Spleen (tissue), 11 donors: ENCODE results near the gene POU2F1. TPM values are rescaled to one million over a fixed set of nuclear protein-coding genes. Genes with fewer than 3 reads are reported as not detected.

Source experiments
- DNase-seq: peaks from one replicate; pipeline ENCODE4 v3.0.0-alpha.2; 2020
- H3K27ac ChIP-seq, 8 donors: fragments of 200-600 bp; sonication (generic) in 7 of 8; 1 replicate in 4 of 8; 2 replicates in 4 of 8; pipeline versions ENCODE4 v1.5.0 to v1.8.0; 2016 to 2021; ENCODE audit warnings: inconsistent platforms in 4 of 8, mild to moderate bottlenecking in 4 of 8, moderate library complexity in 1 of 8
- H3K27me3 ChIP-seq, 7 donors: fragments of 200-600 bp; sonication (generic) in 6 of 7; replicated peaks in 1 of 7; 1 replicate in 4 of 7; 2 replicates in 3 of 7; pipeline versions ENCODE4 v1.5.0 to v1.8.0; 2016 to 2021; ENCODE audit warnings: inconsistent platforms in 3 of 7, mild to moderate bottlenecking in 1 of 7
- H3K36me3 ChIP-seq, 6 donors: fragments of 200-600 bp; sonication (generic) in 5 of 6; 1 replicate in 4 of 6; 2 replicates in 2 of 6; pipeline versions ENCODE4 v1.5.0 to v1.8.0; 2016 to 2021; ENCODE audit warnings: inconsistent platforms in 2 of 6
- H3K4me1 ChIP-seq, 6 donors: fragments of 200-600 bp; sonication (generic) in 5 of 6; 1 replicate in 3 of 6; 2 replicates in 3 of 6; pipeline versions ENCODE4 v1.5.0 to v1.8.0; 2016 to 2021; ENCODE audit warnings: inconsistent platforms in 3 of 6
- H3K4me3 ChIP-seq, 8 donors: fragments of 200-600 bp; sonication (generic) in 7 of 8; 1 replicate in 4 of 8; 2 replicates in 4 of 8; pipeline versions ENCODE4 v1.5.0 to v1.8.0; 2016 to 2021; ENCODE audit warnings: inconsistent platforms in 4 of 8, mild to moderate bottlenecking in 4 of 8, moderate library complexity in 2 of 8
- H3K9me3 ChIP-seq, 8 donors: fragments of 200-600 bp; sonication (generic) in 7 of 8; 1 replicate in 4 of 8; 2 replicates in 4 of 8; pipeline versions ENCODE4 v1.5.0 to v1.8.0; 2016 to 2021; ENCODE audit warnings: inconsistent platforms in 4 of 8
- POLR2A ChIP-seq, 3 donors: fragments of 450-650 bp; IDR thresholded peaks; one replicate each; pipeline ENCODE4 v1.5.1; 2017; ENCODE audit warnings: antibody characterized with exemption in 3 of 3, mild to moderate bottlenecking in 1 of 3
- POLR2AphosphoS5 ChIP-seq, 3 donors: sonication (generic); formaldehyde crosslinking; IDR thresholded peaks; one replicate each; pipeline ENCODE4 v1.5.1; 2017; ENCODE audit warnings: antibody characterized with exemption in 3 of 3
- WGBS, 5 donors: extraction: QIAGEN DNeasy Blood & Tissue Kit in 3 of 5; methylation state at CpG; one replicate each; pipeline versions ENCODE4 v1.1.5 to v1.1.7; 2013 to 2018; 5-methylcytosine and 5-hydroxymethylcytosine counted together
- intact Hi-C: fragments of 100-400 bp; cut with DNase I; formaldehyde crosslinking; loops from one replicate; pipeline ENCODE4 v1.15.0; 2023; ENCODE audit warnings: low total_unique reads
- polyA plus RNA-seq, 3 donors: library from polyadenylated mRNA; stranded (reverse); fragments of 200-250 nt; gene quantifications; one replicate each; pipeline ENCODE4 v1.2.1, GENCODE V29; 2013
- total RNA-seq, 7 donors: library from RNA; depleted of rRNA in 3 of 7; stranded (reverse); fragments of >200 nt in 3 of 7; fragmentation: NEBNext Ultra II Directional in 4 of 7; extraction: Animal tissue kit (Norgen Biotek cat#: 25700) in 4 of 7; gene quantifications; one replicate each; pipeline versions ENCODE4 v1.1.0 to v1.2.1, GENCODE V29; 2016 to 2021
- TF ChIP-seq, protein P1 (sequence below), 11 experiments: fragments of 200-600 bp in 7 of 11; fragments of 450-650 bp in 4 of 11; sonication (generic) in 4 of 11; IDR thresholded peaks in 8 of 11; conservative IDR thresholded peaks in 3 of 11; 1 replicate in 7 of 11; 2 replicates in 4 of 11; pipeline versions ENCODE4 v1.4.0 to v1.8.0; 2016 to 2021; ENCODE audit warnings: antibody characterized with exemption in 11 of 11, inconsistent platforms in 4 of 11, mild to moderate bottlenecking in 1 of 11
- donor health status: healthy with polysubstance abuse.
- donor health status: DM: no; HTN: no; CAD: no; lungs with moderate emphysema.
- donor health status: DM: no; HTN: no; CAD: no.
- donor health status: Bipolar disorder and iron deficiency.
- donor health status: healthy.
- donor health status: DM: no; HTN: no; CAD: no.
- donor health status: DM: yes; HTN: yes; CAD: no.

Gene POU2F1
- total and polyA plus RNA-seq, 10 donors, result 1.8 to 60.3 (median 27.4) TPM

DNA sequence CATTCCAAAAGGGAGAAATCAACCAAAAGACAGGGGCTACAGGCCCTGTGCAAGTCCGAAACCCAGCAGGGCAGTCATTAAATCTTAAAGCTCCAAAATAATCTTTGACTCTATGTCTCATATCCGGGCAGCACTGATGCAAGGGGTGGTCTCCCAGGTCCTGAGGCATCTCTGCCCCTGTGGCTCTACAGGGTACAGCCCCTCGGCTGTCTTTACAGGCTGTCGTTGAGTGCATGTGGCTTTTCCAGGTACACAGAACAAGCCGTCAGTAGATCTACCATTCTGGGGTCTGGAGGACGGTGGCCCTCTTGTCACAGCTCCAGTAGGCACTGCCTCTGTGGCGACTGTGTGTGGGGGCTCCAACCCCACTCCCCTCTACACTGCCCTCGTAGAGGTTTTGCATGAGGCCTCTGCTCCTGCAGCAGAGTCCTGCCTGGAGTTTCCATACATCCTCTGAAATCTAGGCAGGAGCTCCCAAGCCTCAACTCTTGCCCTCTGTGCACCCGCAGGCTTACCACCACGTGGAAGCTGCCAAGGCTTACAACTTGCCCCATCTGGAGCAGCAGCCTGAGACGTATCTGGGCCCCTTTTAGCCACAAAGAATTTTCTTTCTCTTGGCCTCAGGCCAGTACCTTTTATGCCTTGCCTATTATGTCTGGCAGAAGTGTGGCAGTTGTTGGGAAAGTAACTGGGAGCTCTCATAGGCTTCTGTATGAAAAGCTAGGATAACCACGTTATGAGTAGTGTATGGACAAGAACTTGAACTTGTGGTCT lies 52.5 kb downstream of the POU2F1 start:
- H3K4me1 ChIP-seq, result peaks cover 5 to 66% (median 24%) of the 10 kb centered on the region in 6 donors
- TF ChIP-seq, protein P1, sequence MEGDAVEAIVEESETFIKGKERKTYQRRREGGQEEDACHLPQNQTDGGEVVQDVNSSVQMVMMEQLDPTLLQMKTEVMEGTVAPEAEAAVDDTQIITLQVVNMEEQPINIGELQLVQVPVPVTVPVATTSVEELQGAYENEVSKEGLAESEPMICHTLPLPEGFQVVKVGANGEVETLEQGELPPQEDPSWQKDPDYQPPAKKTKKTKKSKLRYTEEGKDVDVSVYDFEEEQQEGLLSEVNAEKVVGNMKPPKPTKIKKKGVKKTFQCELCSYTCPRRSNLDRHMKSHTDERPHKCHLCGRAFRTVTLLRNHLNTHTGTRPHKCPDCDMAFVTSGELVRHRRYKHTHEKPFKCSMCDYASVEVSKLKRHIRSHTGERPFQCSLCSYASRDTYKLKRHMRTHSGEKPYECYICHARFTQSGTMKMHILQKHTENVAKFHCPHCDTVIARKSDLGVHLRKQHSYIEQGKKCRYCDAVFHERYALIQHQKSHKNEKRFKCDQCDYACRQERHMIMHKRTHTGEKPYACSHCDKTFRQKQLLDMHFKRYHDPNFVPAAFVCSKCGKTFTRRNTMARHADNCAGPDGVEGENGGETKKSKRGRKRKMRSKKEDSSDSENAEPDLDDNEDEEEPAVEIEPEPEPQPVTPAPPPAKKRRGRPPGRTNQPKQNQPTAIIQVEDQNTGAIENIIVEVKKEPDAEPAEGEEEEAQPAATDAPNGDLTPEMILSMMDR (IDR thresholded peaks at IDR 0.05 in 8 of 11, conservative IDR thresholded peaks at IDR 0.05 in 3 of 11), result no peak
- TF ChIP-seq POLR2AphosphoS5 (IDR thresholded peaks at IDR 0.05), result no peak
- TF ChIP-seq POLR2A (IDR thresholded peaks at IDR 0.05), result no peak
- no peak overlapping the region for H3K27ac ChIP-seq
- intact Hi-C loops, result no loop called here
- no peak overlapping the region for H3K4me3 ChIP-seq
- no peaks in the 10 kb centered on the region for H3K36me3 ChIP-seq
- no peaks in the 10 kb centered on the region for H3K9me3 ChIP-seq
- H3K27me3 ChIP-seq, result no peaks in the 10 kb centered on the region
- no peak for DNase-seq
- WGBS, 5 donors, result 64 to 76% (median 67%) methylated on average over 9 to 12 of the region's 12 CpGs

DNA sequence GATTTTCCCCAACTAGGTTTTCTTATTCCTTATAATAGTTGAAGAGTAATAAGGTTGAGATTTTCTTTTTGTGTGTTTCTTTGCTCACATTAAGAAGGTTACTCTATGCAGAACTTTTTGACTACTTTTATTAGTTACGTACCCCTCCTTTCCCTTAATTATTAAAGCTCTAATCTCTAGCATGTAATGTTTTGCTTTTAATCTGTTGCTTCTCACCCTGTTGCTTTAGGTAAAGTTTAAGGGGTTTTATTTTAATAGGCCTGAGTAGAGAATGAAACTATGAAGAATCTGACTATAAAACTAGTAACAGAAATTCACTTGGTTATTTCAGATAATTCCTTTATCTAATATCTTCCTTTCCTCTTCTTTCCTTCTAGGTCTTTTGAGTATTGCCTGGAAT lies 53.4 kb downstream of the POU2F1 start:
- Histone ChIP-seq H3K4me3 (no peak overlapping the region), H3K4me1 (peaks cover 4 to 59% (median 19%) of the 10 kb centered on the region in 6 donors), H3K36me3 (no peaks in the 10 kb centered on the region), H3K9me3 (no peaks in the 10 kb centered on the region), H3K27me3 (no peaks in the 10 kb centered on the region), H3K27ac (no peak overlapping the region)
- TF ChIP-seq, protein P1 (IDR thresholded peaks at IDR 0.05 in 8 of 11, conservative IDR thresholded peaks at IDR 0.05 in 3 of 11), result no peak
- no peak for TF ChIP-seq POLR2AphosphoS5 (IDR thresholded peaks at IDR 0.05)
- WGBS, 5 donors, result 92 to 100% (median 93%) methylated on average over 1 of the region's 1 CpG
- DNase-seq, result no peak
- intact Hi-C loops, result no loop called here

DNA sequence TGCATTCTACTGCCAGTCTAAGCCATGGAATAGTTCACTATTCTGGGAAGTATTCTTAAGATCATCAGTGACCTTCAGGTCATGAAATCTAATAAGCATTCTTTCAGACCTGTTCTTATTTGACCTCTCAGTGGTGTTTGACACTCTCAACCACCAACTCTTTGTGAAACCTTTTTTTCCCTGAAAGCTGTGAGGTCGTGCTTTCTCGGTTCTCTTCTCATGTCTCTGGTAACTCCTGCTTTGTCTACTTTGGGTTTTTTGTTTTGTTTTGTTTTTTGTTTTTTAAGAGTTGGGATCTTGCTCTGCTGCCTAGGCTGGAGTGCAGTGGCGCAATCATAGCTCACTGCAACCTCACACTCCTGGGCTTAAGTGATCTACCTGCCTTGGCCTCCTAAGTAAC lies 56.3 kb downstream of the POU2F1 start:
- 76 to 85% (median 82%) methylated on average over 3 of the region's 3 CpGs for WGBS, 5 donors
- H3K9me3 ChIP-seq, result no peaks in the 10 kb centered on the region
- DNase-seq, result no peak
- H3K27me3 ChIP-seq, result no peaks in the 10 kb centered on the region
- intact Hi-C loops, result no loop called here
- no peak overlapping the region for H3K4me3 ChIP-seq
- no peaks in the 10 kb centered on the region for H3K36me3 ChIP-seq
- TF ChIP-seq, protein P1 (IDR thresholded peaks at IDR 0.05 in 8 of 11, conservative IDR thresholded peaks at IDR 0.05 in 3 of 11), result no peak
- TF ChIP-seq POLR2A (IDR thresholded peaks at IDR 0.05) (no peak), POLR2AphosphoS5 (IDR thresholded peaks at IDR 0.05) (no peak)
- H3K4me1 ChIP-seq, result peaks cover 0 to 43% (median 14%) of the 10 kb centered on the region in 6 donors
- no peak overlapping the region for H3K27ac ChIP-seq

DNA sequence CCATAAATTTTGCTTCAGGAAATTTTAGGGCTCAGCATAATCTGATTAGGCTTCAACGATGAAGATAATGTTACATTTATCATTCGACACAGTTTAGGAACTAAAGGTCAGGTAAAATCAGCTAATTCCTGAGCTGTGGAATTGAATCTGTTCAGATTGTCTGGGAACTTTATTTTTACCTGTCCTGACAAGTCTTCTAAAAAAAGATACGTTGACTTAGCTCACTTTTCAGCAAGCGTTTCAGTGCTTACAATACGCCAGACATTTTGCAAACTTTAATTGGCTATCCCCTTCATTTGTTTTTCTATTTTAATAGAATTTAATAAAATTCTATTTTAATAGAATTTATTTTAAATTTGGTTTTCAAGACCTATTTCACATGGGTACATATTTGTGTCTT lies 57.8 kb downstream of the POU2F1 start:
- Histone ChIP-seq H3K27me3 (no peaks in the 10 kb centered on the region), H3K27ac (no peak overlapping the region), H3K4me3 (no peak overlapping the region), H3K4me1 (peaks cover 0 to 43% (median 11%) of the 10 kb centered on the region in 6 donors), H3K36me3 (no peaks in the 10 kb centered on the region), H3K9me3 (no peaks in the 10 kb centered on the region)
- 96 to 98% (median 96%) methylated on average over 5 of the region's 5 CpGs for WGBS, 5 donors
- intact Hi-C loops, result no loop called here
- no peak for TF ChIP-seq POLR2AphosphoS5 (IDR thresholded peaks at IDR 0.05)
- TF ChIP-seq, protein P1 (IDR thresholded peaks at IDR 0.05 in 8 of 11, conservative IDR thresholded peaks at IDR 0.05 in 3 of 11), result no peak
- TF ChIP-seq POLR2A (IDR thresholded peaks at IDR 0.05), result no peak
- DNase-seq, result no peak
